Gastrocnemius medialis (tissue), 4 donors: ENCODE results near the gene KLHL26. TPM values are rescaled to one million over a fixed set of nuclear protein-coding genes. Genes with fewer than 3 reads are reported as not detected.

Experiments
- ATAC-seq, 2 donors: fragments of 150-250 bp; one replicate each; pipeline ENCODE4 v1.9.1; 2016
- DNase-seq, 2 donors: peaks; one replicate each; pipeline ENCODE4 v3.0.0-alpha.2; 2019
- H3K27ac ChIP-seq, 4 donors: fragments of 200-600 bp; sonication (generic); 1 replicate in 1 of 4; 2 replicates in 3 of 4; pipeline ENCODE4 v1.5.1; 2016 to 2018; ENCODE audit warnings: mild to moderate bottlenecking in 2 of 4, moderate library complexity in 1 of 4
- H3K27me3 ChIP-seq, 3 donors: fragments of 200-600 bp; sonication (generic) in 2 of 3; 1 replicate in 1 of 3; 2 replicates in 2 of 3; pipeline versions ENCODE4 v1.5.1 to v1.6.0; 2016 to 2019; ENCODE audit warnings: mild to moderate bottlenecking in 1 of 3, moderate library complexity in 1 of 3
- H3K36me3 ChIP-seq, 2 donors: fragments of 200-600 bp; sonication (generic) in 1 of 2; one replicate each; pipeline ENCODE4 v1.5.1; 2017 to 2018
- H3K4me1 ChIP-seq, 2 donors: fragments of 200-600 bp; sonication (generic) in 1 of 2; one replicate each; pipeline ENCODE4 v1.5.1; 2016 to 2017; ENCODE audit warnings: mild to moderate bottlenecking in 2 of 2
- H3K4me3 ChIP-seq, 4 donors: fragments of 200-600 bp; sonication (generic) in 3 of 4; 1 replicate in 1 of 4; 2 replicates in 3 of 4; pipeline ENCODE4 v1.5.1; 2016 to 2019; ENCODE audit warnings: mild to moderate bottlenecking in 2 of 4
- H3K9me3 ChIP-seq, 3 donors: fragments of 200-600 bp; sonication (generic) in 2 of 3; 1 replicate in 1 of 3; 2 replicates in 2 of 3; pipeline ENCODE4 v1.5.1; 2016 to 2019
- POLR2A ChIP-seq, 2 donors: fragments of 450-650 bp; IDR thresholded peaks; one replicate each; pipeline ENCODE4 v1.6.1; 2017; ENCODE audit warnings: antibody characterized with exemption in 2 of 2, mild to moderate bottlenecking in 2 of 2, moderate library complexity in 2 of 2
- in situ Hi-C, 4 donors: fragments of 200-750 bp; cut with MboI; loops; one replicate each; pipeline versions ENCODE4 v1.15.0 to v1.8.0; 2017; ENCODE audit warnings: low sequenced_read_pairs in 4 of 4
- intact Hi-C: fragments of 100-400 bp; cut with DNase I; formaldehyde crosslinking; loops from one replicate; pipeline ENCODE4 v1.15.1; 2023; ENCODE audit warnings: low total_unique reads
- total RNA-seq, 4 donors: library from RNA; depleted of rRNA; stranded (reverse); fragments of >200 nt; gene quantifications; one replicate each; pipeline versions ENCODE4 v1.1.0 to v1.2.3, GENCODE V29; 2016
- TF ChIP-seq, protein P1 (sequence below), 5 experiments: fragments of 450-650 bp in 3 of 5; fragments of 200-600 bp in 2 of 5; sonication (generic) in 2 of 5; IDR thresholded peaks in 4 of 5; conservative IDR thresholded peaks in 1 of 5; 1 replicate in 4 of 5; 2 replicates in 1 of 5; pipeline ENCODE4 v1.5.1; 2016 to 2019; ENCODE audit warnings: antibody characterized with exemption in 5 of 5, mild to moderate bottlenecking in 3 of 5, moderate library complexity in 3 of 5

KLHL26 gene, protein sequence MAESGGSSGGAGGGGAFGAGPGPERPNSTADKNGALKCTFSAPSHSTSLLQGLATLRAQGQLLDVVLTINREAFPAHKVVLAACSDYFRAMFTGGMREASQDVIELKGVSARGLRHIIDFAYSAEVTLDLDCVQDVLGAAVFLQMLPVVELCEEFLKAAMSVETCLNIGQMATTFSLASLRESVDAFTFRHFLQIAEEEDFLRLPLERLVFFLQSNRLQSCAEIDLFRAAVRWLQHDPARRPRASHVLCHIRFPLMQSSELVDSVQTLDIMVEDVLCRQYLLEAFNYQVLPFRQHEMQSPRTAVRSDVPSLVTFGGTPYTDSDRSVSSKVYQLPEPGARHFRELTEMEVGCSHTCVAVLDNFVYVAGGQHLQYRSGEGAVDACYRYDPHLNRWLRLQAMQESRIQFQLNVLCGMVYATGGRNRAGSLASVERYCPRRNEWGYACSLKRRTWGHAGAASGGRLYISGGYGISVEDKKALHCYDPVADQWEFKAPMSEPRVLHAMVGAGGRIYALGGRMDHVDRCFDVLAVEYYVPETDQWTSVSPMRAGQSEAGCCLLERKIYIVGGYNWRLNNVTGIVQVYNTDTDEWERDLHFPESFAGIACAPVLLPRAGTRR
- 10 to 100 TPM in 1 of 4 donors, 1 to 10 TPM in 3; 5.2 to 12.0 (median 7.3) TPM for total RNA-seq

DNA sequence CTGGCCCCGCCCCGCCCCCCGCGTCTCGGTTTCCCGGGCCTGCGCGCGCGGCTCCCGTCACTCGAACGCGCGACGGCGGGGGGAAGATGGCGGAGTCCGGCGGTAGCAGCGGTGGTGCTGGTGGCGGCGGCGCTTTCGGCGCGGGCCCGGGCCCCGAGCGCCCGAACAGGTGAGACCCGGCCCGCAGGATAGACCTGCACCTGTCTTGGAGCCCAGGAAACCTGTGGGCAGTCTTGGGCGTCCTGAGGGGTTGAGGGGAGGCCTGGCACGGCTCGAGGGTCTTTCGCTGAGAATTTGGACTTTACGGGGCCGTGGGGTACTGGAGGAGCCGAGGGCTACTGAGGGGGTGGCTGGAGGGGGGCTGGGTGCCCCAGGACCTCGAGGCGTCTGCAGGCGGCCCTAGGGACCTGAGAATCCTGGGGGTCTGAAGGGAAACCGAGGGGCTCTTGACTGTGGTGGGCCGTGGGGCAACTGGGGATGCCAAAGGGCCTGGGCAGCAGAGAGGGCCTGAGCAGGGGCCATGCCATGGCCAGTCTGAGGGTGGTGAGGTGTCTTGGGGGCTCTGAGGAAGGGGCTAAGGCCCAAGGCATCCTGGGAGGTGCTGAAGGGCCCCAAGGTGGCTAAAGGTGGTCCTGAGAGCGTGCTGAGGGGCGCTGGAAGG, at the start of gene KLHL26:
Gene KLHL26, plus strand, starts transcription at position 60 of the 661 bp plus-strand sequence. Its CDS starts 27 bp downstream, at position 87.
- DNase-seq: no peak
- TF ChIP-seq POLR2A (IDR thresholded peaks at IDR 0.05): peak; percentile 83 to 90
- TF ChIP-seq, protein P1, sequence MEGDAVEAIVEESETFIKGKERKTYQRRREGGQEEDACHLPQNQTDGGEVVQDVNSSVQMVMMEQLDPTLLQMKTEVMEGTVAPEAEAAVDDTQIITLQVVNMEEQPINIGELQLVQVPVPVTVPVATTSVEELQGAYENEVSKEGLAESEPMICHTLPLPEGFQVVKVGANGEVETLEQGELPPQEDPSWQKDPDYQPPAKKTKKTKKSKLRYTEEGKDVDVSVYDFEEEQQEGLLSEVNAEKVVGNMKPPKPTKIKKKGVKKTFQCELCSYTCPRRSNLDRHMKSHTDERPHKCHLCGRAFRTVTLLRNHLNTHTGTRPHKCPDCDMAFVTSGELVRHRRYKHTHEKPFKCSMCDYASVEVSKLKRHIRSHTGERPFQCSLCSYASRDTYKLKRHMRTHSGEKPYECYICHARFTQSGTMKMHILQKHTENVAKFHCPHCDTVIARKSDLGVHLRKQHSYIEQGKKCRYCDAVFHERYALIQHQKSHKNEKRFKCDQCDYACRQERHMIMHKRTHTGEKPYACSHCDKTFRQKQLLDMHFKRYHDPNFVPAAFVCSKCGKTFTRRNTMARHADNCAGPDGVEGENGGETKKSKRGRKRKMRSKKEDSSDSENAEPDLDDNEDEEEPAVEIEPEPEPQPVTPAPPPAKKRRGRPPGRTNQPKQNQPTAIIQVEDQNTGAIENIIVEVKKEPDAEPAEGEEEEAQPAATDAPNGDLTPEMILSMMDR (IDR thresholded peaks at IDR 0.05 in 4 of 5, conservative IDR thresholded peaks at IDR 0.05 in 1 of 5): no peak
- Histone ChIP-seq H3K4me3 (peak within 1 kb of the TSS; percentile 78 to 99 (median 86)), H3K9me3 (no peaks in the 10 kb centered on the region), H3K36me3 (no peaks in the 10 kb centered on the region), H3K27me3 (no peaks in the 10 kb centered on the region), H3K4me1 (peaks cover 12 to 17% of the 10 kb centered on the region in 2 donors), H3K27ac (peak within 1 kb of the TSS; percentile 85 to 98 (median 92))
- intact Hi-C loops (loop anchor here (1.0 to 10.0 kb wide), 2 partner anchors 46 to 678 kb away; partner anchors contain the start of gene CRTC1), in situ Hi-C loops (no loop called here)
- peak in 1 of 2 donors; percentile 0 for ATAC-seq

DNA sequence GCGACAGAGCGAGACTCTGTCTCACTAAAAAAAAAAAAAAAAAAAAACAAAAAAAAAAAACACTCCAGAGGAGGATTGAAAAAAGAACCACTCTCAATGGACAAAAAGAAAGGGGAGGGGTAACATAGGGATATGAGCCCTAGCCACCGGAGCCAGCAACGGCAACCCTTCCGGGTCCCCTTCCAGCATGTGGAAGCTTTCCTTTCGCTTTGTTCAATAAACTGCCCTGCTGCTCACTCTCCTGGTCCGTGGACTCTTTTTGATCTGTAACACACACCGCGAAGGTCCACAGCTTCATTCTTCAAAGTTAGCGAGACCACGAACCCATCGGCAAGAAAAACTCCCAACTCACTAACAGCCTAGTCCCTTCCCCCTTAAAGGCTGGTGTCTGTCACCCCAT, 49.3 kb upstream of the KLHL26 start:
- Histone ChIP-seq H3K36me3 (peaks cover 0 to 12% of the 10 kb centered on the region in 2 donors), H3K9me3 (no peaks in the 10 kb centered on the region), H3K4me3 (no peak overlapping the region), H3K27me3 (no peaks in the 10 kb centered on the region), H3K4me1 (peaks cover 16 to 19% of the 10 kb centered on the region in 2 donors), H3K27ac (peak overlapping the region; percentile 84 to 96 (median 94))
- in situ Hi-C loops (loop anchor here in 1 of 4 donors (25.0 kb wide), 1 partner anchor 250 kb away; the partner anchor contains the start of gene UPF1), intact Hi-C loops (no loop called here)
- TF ChIP-seq, protein P1 (IDR thresholded peaks at IDR 0.05 in 4 of 5, conservative IDR thresholded peaks at IDR 0.05 in 1 of 5): no peak
- no peak for TF ChIP-seq POLR2A (IDR thresholded peaks at IDR 0.05)
- DNase-seq (no peak), ATAC-seq (no peak)

DNA sequence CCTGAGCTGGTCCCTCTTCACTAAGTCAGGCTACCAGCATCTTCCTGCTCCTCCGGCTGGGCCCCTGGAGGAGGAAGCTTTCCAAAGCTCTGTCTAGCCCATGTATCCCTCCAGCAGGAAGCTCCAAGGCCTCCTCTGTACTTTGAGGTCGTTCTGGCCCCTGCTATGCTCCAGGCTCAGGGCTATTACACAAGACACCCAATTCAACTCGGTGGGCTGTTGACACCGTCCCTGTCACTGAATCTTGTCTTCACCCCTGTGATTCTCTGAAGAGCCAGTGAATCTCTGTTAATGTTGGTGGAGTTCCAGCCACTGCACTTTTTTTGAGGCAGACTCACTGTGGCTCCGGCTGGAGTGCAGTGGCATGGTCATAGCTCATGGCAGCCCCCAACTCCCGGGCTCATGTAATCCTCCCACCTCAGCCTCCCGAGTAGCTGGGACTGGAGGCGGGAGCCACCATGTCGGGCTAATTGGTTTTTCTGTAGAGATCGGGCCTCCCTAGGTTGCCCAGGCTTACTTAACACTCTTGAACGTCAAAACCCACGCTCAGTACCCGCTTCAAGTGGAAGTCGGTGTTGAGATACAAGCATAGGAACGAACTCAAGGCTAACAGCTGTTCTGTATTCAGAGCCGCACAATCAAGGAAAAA, 48.7 kb upstream of the KLHL26 start:
- in situ Hi-C loops (loop anchor here in 1 of 4 donors (25.0 kb wide), 1 partner anchor 249 kb away; the partner anchor contains the start of gene UPF1), intact Hi-C loops (loop anchor here (2.0 kb wide), 2 partner anchors 91 to 137 kb away; no protein-coding TSS in a partner anchor)
- DNase-seq (no peak), ATAC-seq (peak in 1 of 2 donors; percentile 23)
- peaks cover 0 to 12% of the 10 kb centered on the region in 2 donors for H3K36me3 ChIP-seq
- TF ChIP-seq, protein P1 (IDR thresholded peaks at IDR 0.05 in 4 of 5, conservative IDR thresholded peaks at IDR 0.05 in 1 of 5): no peak
- H3K4me3 ChIP-seq: peak overlapping the region; percentile 67 to 100 (median 88)
- H3K9me3 ChIP-seq: no peaks in the 10 kb centered on the region
- H3K27me3 ChIP-seq: no peaks in the 10 kb centered on the region
- peaks cover 16 to 19% of the 10 kb centered on the region in 2 donors for H3K4me1 ChIP-seq
- H3K27ac ChIP-seq: peak overlapping the region; percentile 84 to 96 (median 94)
